OCI-LY7 (cell line): ENCODE measurements around the gene ADARB2.

Experiments
- CTCF ChIP-seq: fragments of 200-600 bp; sonication (generic); conservative IDR thresholded peaks from 2 replicates; pipeline ENCODE4 v1.5.1; 2014; ENCODE audit warnings: mild to moderate bottlenecking, antibody characterized with exemption, low read length, moderate library complexity, mixed read lengths
- EZH2phosphoT487 ChIP-seq: fragments of 200-600 bp; sonication (generic); IDR thresholded peaks from 2 replicates; pipeline ENCODE4 v1.6.1; 2018; ENCODE audit warnings: low read depth, borderline replicate concordance, mild to moderate bottlenecking, mixed run types, antibody characterized with exemption, low read length, moderate library complexity, mixed read lengths

- no peak for TF ChIP-seq CTCF
- TF ChIP-seq EZH2phosphoT487 = no peak
Observed at GRCh38 chr10:1196656-1197055, 540.7 kb downstream of the ADARB2 start.
